D721Med (cell line): Measurements from ENCODE around the gene IQCM.
A peak's percentile ranks its signal among the peaks of the same experiment; 100 is the strongest.

ENCODE experiments used
- DNase-seq: peaks from one replicate; pipeline ENCODE4 v3.0.0; 2011; ENCODE audit warnings: low spot score; ENCODE audit not compliant: insufficient read length
- FAIRE-seq: peaks from 2 replicates; lab custom pipeline; 2011; peaks lifted over from hg19 to GRCh38; lab: Jason Lieb, UNC
- CTCF ChIP-seq: IDR thresholded peaks from 2 replicates; pipeline ENCODE4 v1.5.1; 2012; ENCODE audit warnings: mild to moderate bottlenecking, control low read depth; ENCODE audit not compliant: insufficient read depth; ENCODE audit errors: missing control alignments

IQCM gene

GRCh38 chr4:149534779-149535178 lies 280.9 kb downstream of the IQCM start:
- DNase-seq (no peak), FAIRE-seq (peak; percentile 81)
- no peak for TF ChIP-seq CTCF

DNA sequence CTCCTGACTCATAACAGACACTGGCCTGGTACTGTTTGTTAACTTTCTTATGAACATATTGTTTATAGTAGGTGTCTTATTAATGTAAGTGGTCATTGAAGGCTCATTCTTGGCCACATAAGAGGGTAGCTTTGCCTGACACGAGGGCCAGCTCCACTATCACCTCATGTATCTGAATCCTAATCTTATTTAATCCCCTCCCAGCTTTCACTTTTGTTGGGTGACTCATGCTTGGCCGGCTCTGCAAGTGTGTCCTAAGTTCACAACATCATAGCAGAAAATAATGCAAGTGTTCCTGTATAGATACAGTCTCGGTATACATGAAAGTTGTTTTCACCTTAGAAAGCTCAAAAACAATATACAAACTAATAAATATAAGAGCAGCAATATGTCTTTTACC lies 283.8 kb downstream of the IQCM start:
- DNase-seq = no peak
- no peak for FAIRE-seq
- TF ChIP-seq CTCF = no peak

DNA sequence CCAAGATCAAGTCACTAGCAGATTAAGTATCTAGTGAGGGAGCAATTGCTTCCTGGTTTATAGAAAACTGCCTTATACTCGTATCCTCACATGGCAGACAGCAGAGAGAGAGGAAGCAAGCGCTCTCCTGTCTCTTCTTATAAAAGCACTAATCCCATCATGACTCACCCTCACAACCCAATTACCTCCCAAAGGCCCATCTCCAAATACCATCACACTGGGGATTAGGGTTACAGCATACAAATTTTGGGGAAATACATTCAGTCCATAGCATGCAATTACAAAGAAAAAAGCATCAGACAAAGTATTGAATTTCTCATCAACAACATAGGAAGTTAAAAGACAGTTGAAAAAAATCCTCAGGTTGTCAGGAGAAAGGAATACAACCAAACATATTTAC lies 292.6 kb downstream of the IQCM start:
- DNase-seq (no peak), FAIRE-seq (no peak)
- TF ChIP-seq CTCF = no peak

GRCh38 chr4:149521611-149522425 lies 293.8 kb downstream of the IQCM start:
- no peak for TF ChIP-seq CTCF

DNA sequence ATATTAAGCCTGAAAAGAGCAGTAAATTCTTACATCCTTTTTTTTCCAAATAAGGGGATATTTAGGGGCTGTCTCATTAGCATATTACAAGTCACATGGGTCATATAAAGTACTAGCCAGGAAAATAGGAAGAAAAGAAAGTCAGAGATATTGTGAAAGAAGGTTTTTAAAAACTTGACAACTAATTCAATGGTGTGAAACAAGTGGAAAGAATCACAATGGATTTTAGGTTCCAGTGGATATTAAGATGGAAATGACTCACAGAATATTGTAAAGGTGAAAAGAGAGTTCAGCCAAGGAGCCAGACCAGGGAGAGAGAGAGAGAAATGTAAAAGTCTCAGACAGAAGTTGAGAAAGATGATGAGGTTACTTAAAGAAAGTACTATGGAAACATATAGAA lies 297.2 kb downstream of the IQCM start:
- DNase-seq = no peak
- FAIRE-seq = no peak
- TF ChIP-seq CTCF = no peak

More at GRCh38 chr4:149521611-149522425, 293.8 kb downstream of the IQCM start:
- DNase-seq (no peak), FAIRE-seq (no peak)

GRCh38 chr4:149513081-149513480 lies 302.6 kb downstream of the IQCM start:
- no peak for DNase-seq
- no peak for FAIRE-seq
- no peak for TF ChIP-seq CTCF

DNA sequence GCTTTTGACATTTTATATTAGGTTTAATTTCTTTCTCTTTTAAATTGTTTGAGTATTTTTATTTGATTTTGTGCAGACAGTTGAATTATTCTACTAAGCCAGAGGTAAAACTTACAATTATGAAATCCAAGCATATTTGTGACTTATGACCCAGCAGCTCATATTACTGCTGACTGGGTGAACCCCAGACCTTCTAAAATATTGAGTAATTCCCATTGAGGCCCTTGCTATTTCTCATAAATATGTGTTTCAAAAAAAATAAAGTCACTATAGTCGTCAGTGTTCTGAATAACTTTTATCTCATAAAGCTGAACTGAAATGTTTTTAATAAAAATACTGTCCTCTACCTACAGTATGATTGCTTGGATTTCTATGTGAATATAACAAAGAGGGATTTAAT lies 303.1 kb downstream of the IQCM start:
- TF ChIP-seq CTCF = no peak
- no peak for DNase-seq
- FAIRE-seq = no peak
